Activated CD4-positive, CD25-positive, alpha-beta regulatory T cell treated with anti-CD3 and anti-CD28 coated beads, Interleukin-2, amount 50 U/mL, for 72 hours (primary cell): ENCODE data around the gene TM4SF20.
A peak's percentile ranks its signal among the peaks of the same experiment; 100 is the strongest.

Source experiments
- DNase-seq: peaks from one replicate; pipeline ENCODE4 v3.0.0; 2021

Gene TM4SF20, protein sequence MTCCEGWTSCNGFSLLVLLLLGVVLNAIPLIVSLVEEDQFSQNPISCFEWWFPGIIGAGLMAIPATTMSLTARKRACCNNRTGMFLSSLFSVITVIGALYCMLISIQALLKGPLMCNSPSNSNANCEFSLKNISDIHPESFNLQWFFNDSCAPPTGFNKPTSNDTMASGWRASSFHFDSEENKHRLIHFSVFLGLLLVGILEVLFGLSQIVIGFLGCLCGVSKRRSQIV

DNA sequence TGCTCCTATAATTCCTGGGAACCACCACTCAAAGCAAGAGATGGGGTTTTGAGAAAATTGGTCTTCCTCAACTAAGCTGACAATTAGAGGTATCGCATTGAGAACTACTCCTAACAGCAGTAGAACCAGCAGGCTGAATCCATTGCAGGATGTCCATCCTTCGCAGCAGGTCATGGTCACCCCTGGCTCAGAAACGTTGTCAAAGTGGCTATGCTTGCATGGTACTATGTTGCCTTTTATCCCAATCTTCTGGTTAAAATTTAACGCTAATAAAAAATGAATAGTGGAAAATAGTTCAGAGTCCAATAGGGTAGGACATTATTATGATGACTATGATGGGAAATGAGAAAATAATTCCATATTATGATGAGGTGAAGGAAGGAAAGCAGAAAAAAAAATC, at the start of gene TM4SF20:
Gene TM4SF20, minus strand, starts transcription at position 212 of the 400 bp plus-strand sequence. Its CDS starts 38 bp downstream, at position 174.
- DNase-seq, result no peak

DNA sequence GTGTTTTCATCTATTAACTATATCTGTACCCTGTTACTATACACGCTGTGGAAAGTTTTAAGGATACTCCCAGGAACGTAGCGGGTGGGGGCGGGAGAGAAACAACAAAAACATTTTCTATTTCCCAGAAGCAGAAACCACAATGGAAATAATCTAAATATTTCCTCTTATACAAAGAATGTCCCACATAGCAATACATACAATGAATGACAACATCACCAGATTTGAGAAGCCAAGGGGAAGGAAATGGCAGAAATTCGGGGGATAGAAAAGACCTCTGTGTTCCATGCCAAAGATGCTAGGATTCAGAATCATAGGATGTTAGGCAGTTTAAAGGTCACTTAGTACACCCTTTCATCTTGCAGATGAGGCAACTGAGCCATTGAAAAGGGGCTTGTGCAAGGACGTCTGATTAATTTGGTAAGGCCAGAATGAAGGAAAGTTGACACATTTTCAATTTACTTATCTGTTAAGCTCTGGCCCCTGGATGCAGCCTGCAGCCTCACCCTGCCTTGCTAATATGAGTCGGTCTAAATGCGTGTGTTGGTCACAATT, 49.7 kb upstream of the TM4SF20 start:
- DNase-seq, result no peak

DNA sequence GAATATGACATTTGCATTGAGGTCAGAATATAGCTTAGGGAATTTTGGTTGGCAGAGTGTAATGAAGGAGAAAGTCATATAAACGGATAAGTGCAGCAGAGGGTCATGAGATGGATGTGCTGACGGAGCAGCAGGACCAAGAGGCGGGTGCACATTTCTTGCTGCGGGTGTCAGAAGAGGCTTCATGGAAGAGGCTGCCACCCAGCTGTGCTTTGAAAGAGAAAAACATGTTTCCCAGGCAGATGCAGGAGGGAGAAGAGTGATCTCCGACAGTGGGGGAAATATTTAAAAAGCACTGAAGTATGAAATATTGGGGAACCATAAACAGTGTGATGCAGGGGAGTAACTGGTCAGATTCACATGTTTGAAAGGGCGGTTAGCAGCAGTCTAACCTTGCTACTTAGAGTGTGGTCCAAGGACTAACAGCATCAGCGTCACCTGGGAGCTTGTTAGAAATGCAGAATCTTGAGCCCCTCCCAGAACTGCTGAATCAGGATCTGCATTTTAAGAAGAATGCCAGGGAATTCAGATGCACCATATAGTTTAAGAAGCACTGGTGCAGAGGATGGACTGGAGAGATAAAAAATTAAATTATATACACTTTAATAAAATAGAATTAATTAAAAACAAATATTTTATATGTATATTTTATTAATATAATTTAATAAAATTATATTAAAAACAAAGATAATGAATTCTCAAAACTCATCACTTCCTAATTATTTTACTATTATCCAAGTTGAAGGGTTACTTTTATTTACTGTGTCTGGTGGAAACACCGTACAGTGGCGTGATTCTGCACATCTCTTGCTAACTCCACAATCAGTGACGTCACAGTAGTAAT, 44.8 kb upstream of the TM4SF20 start:
- no peak for DNase-seq

DNA sequence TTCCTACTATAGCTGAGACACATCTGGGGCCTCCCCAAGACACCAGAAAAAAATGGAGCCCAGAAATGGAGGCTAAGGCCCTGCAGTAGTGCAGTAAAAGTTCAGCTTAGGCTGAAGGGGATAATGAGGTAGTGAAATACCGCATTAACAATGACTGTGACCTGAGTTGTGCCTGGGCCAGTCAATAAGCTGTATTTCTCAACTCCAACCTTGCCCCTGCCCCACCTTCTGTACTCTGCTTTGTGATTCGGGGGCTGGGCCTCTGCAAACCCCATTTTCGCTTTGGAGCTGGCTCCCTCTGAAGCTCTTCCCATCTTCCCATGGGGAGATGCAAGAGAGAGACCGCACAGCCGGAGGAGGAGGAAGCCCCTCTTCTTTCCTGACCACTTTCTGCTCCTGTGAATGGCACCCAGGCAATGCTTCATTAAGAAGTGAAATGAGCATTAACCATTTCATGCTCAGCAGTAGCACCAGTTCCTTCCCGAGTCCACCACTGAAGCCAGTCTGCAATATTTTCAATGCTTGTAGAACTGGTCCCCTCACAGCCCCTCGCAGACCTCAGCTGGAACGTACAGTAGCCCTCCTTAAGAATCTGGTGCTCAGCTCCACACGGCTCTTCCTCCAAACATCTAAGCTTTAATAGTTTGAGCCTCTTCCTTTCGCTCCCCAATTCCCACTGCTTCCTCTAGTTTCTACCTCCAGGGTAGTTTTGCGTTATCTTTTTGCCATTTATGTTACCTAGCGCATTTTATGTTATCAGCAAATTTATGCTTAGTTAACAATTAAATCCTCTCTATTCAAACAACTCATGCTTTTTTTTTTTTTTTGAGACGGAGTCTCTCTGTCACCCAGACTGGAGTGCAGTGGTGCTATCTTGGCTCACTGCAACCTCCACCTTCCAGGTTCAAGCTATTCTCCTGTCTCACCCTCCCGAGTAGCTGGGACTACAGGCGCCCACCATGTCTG, 41.3 kb upstream of the TM4SF20 start:
- no peak for DNase-seq

DNA sequence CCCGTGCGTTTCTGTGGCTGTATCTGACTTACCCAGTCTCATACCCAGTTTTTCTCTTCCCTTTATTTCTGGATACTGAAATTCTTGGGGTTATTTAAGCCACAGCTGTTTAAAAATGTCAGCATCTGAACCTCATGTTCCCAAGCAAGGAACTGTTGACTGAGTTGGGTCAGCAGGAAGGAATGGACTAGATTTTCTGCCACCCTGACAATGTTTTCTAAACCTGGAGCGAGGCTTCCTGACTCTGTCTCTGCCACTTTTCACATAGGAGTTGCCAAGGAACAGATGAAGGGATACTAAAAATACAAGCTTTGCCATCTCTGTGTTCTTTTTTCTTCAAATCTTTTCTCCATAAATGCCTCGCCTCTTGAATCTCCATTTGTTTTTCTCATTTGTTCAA, 37.6 kb upstream of the TM4SF20 start:
- no peak for DNase-seq

DNA sequence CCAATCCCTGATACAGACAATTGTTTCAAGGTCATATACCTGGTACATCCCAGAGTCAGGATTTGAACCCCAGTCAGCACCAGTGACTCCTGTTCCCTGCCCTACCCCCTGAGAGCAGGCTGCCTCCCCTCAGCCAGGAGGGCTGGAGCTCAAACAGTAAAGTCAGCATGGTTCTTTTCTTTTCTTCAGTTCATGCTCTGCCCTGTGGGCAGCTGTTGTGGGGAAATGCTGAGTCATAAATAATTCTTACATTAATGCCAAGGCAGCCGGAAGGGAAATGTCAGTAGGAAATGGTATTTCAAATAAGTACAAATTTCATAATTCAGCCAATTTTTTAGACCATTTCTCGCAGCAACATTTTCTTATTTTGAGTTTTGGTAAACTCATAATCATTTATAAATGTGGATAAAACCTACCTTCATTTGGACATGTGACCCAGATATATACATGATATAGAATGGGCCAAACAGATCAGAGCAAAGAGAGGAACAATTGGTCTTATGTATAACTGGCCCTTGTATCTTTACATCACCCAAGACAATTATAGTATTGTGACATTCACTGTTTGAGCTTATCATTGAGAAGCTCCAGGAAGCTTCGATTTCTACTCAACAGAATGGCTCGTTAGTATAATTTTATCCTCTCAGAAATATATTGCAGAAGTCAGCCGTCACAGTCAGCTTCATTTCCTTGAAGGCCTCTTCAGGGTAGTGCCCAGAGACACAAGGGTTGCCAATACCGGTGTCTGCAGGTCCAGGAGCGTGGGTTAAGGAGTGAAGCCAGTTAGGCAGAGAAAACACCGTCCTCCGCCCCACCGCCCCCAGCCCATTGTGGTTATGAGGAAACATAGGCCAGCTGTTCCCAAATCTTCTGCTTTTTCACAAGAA, 36.7 kb upstream of the TM4SF20 start:
- DNase-seq, result no peak

DNA sequence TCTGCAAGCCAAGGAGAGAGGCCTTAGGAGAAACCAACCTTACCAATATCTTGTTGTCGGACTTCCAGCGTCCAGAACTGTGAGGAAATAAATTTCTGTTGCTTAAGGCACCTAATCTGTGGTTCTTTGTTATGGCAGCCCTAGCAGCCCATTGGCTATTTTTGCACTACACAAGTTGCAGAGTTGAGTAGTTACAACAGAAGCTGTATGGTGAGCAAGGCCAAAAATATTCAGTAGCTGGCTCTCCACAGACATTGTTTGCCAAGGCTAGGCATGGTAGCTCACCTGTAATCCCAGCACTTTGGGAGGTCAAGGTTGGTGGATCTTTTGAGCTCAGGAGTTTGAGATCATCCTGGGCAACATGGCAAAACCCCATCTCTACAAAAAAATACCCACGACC, 35.7 kb upstream of the TM4SF20 start:
- DNase-seq, result no peak

DNA sequence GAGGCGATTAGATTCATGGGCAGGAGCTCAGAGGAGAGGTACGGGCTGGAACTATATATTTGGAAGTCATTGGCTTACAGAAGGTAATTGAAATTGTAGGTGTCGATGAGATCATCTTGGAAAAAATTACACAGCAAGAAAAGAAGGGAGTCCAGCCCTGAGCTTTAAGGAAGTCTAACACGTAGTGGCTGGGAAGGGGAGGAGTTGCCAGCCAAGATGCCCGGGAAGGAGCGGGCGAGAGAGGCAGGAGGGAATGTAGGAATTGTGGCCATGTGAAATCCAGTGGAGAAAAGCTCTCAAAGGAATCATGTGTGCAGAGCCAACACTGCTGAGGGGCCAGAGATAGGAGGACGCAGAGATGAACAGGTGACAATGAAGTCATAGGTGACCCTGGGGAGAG, 34.3 kb upstream of the TM4SF20 start:
- DNase-seq, result no peak

DNA sequence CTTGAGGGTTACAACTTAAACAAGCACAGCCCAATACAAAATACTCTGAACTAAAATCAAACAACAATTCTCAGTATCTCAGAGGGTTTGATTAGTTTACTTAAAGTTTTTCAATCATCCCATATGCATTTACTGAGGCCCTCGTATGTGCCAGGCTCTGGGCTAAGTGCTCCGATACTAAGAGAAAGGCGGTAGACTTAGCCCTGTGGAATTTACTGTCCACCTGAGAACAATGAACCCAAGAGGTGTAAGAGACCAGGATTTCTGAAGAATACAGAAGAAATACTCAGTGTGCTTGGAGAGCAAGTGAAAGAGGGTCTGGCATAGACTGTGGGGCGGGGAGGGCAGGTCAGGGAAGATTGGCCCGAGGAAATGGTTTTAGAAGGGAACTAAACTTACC, 33.8 kb upstream of the TM4SF20 start:
- DNase-seq, result no peak

DNA sequence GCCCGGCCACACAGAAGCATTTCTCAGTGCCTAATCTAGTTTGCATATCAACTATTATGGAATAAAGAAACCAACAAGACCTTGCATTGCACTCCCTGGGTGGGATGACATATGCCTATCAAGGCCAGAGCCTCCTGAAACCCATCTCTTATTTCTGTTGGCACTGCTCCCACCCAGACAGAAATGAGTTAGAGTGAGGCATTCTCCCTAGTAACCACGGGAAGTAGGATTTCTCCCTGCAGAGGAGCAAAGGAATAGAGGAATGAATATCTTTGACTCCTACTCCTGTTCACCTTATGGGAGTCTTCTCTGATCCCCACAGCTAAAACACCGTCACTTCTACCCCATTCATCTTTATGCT, 32.9 kb upstream of the TM4SF20 start:
- no peak for DNase-seq

DNA sequence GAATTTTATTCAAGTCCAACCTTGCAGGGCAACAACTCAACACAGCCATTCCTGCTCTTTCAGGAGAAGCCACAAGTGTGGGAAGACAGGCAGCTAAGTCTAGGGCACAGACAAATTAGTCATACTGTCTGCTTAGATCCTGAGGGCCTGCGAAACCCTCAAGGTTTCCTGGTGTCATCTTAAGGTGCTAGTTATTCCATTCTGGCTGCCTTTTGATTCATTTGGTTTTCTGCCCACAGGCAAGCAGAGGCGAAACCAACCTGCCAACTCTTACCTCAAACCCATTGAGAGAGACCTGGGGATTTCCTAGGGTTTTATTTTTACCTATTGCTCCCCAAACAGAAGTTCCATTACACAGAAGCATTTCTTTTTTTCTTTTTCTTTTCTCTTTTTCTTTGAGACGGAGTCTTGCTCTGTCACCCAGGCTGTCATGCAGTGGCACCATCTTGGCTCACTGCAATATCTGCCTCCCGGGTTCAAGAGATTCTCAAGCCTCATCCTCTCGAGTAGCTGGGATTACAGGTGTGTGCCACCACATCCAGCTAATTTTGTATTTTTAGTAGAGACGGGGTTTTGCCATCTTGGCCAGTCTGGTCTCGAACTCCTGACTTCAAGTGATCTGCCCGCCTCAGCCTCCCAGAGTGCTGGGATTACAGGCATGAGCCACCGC, 32.3 kb upstream of the TM4SF20 start:
- DNase-seq, result peak; percentile 36

DNA sequence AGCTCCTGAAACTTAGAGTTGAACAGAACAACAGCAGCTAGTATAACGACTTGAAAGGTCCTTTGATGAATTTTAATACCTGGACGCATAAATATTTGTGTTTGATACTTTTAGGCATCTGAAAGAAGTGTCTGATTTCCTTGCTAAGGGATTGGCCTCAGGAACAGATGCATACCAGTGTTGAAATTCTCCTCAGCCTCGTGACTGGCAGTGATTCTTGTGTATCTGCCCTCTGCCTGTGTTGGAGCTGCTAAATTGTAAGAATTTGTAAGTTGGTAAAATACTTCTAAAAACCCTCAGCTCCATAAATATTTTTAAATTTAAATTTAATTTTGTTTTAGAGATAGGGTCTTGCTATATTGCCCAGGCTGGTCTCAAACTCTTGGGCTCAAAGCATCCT, 31.1 kb upstream of the TM4SF20 start:
- no peak for DNase-seq

DNA sequence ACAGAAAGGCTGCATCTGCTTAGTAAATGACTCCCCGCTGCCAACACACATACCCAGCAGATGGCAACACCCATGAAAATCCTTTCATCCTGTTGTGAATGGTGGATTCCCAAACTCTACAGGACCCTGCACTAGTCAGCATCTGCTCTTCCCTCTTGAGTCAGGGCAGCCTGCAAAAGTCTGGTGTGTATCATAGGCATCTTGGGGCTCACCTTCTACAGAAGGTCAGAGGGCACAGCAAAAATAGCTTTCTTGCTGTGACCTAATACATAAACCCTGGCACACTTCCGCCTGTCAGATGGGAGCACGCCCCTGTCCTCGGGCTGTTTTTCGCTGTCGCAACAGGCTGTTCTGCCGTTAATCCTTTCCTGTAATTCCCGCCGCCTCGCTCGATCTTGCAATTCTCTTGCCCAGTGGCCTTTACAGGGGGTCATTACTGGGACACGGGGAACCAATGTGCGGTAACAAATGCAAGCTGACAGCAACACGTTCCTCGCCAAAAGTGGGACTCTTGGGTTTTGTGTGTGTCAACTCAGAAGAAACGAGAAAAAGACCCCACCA, 28.6 kb upstream of the TM4SF20 start:
- no peak for DNase-seq

DNA sequence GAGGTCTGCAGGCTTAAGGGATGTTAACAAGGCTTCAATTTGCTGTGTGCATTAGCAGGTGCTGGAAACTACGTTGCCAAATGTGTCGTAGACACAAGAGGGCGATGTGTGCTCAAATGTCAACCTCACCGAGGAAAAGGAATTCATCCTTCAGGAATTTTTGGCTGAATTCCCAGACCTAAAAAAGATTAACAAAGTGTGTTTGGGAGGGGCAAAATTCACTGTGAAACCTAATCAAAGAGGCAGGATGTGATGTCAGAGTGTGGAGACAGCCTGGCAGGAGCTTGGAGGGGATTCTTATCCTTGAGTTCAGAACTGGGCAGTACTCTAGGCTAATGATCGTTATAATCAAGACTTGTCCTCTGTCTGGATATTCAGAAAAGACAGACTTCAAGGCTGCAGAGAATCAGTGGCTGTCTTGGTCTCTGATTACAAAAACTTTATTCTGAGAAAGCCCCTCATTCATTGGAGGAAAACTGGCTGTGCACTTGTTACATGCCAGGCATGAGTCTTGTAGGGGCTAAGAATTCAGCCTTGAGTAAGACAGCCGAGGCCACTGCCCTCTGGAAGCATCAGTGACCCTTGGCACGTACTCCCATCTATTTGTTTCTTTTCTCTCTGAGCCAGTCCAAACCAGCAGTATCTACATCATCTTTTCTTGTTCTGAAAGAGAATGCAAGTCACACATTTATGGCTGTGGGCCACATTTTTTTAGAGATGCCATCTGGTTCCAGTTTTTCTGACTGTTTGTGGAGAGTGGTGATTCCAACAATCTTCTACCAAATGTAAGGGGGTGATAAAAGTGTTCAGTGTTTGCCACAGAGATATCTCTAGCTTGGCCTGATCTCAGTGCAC, 27.3 kb upstream of the TM4SF20 start:
- no peak for DNase-seq

DNA sequence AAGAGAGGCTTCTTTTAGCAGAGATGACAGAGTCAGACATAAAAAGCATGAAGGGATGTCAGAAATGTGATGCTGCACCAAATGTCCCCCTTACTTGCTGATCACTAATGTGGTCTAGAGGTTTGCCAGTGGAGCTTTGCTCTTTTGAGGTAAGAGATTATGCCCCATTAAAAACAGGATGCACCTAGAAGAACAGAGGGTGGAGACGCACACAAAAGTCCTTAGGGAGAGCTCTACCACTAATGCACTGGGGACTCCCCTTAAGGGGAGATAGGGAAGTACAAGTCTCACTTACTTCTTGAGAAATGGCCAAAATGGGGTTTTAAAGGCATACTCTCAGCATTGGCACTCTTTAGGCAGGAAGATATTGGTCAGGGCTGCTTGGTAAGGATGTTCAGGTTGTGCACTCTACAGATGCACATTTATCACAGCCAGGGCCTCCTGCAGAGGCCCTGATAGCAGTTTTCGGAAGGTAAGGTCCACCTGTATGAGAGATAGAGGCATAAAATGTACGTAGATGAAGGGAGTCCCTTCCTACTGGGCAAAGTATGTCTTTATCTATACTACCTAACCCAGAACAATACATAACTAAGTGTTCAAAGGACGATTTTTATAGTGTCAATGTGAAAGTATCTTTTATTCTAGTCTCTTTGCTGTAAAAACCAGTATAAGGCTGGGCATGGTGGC, 25.6 kb upstream of the TM4SF20 start:
- DNase-seq, result no peak

DNA sequence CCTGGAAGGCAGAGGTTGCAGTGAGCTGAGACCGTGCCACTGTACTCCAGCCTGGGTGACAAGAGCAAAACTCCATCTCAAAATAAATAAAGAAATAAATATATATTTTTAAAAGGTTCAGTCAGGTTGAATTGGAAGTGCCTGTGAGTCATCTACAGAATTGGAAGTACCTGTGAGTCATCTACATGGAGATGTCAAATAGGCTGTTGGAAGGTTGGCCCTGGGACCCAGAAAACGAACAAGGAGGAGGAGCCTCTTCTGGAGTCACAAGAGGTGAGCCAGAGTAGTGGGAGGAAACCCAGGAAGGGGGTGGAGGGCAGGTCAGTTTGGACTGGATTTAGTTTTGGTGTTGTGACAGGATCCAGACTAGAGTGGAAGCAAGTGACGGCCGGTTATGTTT, 23.9 kb upstream of the TM4SF20 start:
- no peak for DNase-seq

DNA sequence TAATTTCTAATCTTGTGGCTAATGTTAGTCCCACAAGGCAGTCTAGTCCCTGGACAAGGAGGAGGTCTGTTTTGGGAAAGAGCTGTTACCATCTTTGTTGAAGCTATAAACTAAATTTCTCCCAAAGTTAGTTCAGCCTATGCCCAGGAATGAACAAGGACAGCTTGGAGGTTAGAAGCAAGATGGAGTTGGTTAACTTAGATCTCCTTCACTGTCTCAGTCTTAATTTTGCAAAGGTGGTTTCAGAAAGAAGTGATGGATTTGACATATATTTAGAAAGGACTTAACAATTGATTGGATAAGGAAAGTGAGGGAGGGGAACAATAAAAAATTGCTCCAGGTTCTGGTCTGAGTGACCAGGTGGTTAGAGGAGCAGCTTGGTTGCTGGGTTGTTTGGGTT, 23.2 kb upstream of the TM4SF20 start:
- DNase-seq, result no peak

DNA sequence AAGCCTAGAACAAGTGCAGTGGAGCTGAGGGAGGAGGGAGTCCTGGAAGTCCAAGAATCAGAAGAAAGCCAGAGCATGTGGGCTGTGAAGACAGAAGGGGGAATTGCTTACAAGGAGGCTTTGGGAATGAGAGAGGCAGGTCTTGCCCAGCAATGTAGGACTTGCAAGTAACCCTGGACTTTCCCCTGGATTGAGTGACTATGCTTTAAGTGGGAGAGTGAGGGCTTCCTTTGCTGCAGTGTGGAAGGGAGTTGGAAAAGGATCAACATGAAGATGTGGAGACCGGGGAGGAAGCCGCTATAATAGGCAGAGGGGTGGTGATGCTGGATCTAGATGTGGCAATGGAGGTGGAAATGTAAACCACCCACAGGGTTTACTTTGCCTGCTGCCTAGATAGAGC, 22.4 kb upstream of the TM4SF20 start:
- no peak for DNase-seq
